Activated CD4-positive, alpha-beta T cell treated with anti-CD3 and anti-CD28 coated beads, Interleukin-2, amount 10 ng/mL, durations not matched to agents 7 days and 5 days (primary cell): Measurements from ENCODE around the gene SLC44A2. TPM values are rescaled to one million over a fixed set of nuclear protein-coding genes. Genes with fewer than 3 reads are reported as not detected.

ENCODE experiments used
- CTCF ChIA-PET: fragments of 350-600 bp; sonication (Branson Sonifier 250); formaldehyde crosslinking; loops from one replicate; lab custom pipeline; 2021; ENCODE audit warnings: antibody characterized with exemption; lab: Charles Lee
- POLR2A ChIA-PET: fragments of 350-600 bp; sonication (Branson Sonifier 250); formaldehyde crosslinking; loops from one replicate; lab custom pipeline; 2021; ENCODE audit warnings: antibody characterized with exemption; lab: Charles Lee
- DNase-seq: peaks from one replicate; pipeline ENCODE4 v3.0.0-alpha.2; 2020
- H3K27ac Mint-ChIP-seq: one replicate; pipeline ENCODE4 v1.8.0; 2021; ENCODE audit warnings: mild to moderate bottlenecking, moderate library complexity, mixed read lengths
- H3K27me3 Mint-ChIP-seq: one replicate; pipeline ENCODE4 v1.8.0; 2021; ENCODE audit warnings: mixed read lengths
- H3K36me3 Mint-ChIP-seq: one replicate; pipeline ENCODE4 v1.8.0; 2021; ENCODE audit warnings: low read depth, mixed read lengths
- H3K4me1 Mint-ChIP-seq: one replicate; pipeline ENCODE4 v1.8.0; 2021; ENCODE audit warnings: mixed read lengths
- H3K4me3 Mint-ChIP-seq: one replicate; pipeline ENCODE4 v1.8.0; 2021; ENCODE audit warnings: mild to moderate bottlenecking, moderate library complexity, mixed read lengths
- H3K9me3 Mint-ChIP-seq: one replicate; pipeline ENCODE4 v1.8.0; 2021; ENCODE audit warnings: mixed read lengths
- total RNA-seq, 2 experiments: library from RNA; stranded (reverse); gene quantifications; one replicate each; pipeline ENCODE4 v1.2.3, GENCODE V29; 2021

Gene SLC44A2
- total RNA-seq, 2 experiments from 2014 or later: 162 to 189 TPM

DNA sequence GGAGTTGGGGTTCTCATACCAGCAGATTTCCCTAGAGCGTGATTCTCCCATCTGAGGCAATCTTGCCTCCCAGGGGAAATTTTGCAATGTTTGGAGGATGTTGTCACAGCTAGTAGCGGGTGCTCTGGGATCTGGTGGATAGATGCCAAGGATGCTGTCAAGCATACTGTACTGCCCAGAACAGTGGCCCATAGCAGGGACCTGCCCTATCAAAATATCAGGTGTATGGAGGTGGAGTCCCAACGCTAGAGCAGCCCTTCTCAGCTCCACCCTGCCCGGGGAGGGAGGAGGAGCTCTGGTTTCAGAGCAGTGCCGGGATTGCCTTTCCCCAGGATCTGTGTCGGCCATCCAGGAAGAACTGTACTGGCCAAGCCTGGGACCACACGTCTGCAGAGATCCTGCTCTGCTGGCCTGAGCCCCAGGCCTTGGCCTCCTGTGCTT, 65.0 kb downstream of the SLC44A2 start:
- peaks cover 33% of the 10 kb centered on the region for H3K36me3 Mint-ChIP-seq
- DNase-seq: no peak
- no peaks in the 10 kb centered on the region for H3K27me3 Mint-ChIP-seq
- H3K9me3 Mint-ChIP-seq: no peaks in the 10 kb centered on the region
- CTCF ChIA-PET: interaction anchor here (1.2 to 2.9 kb wide), 3 partner anchors 9 to 110 kb away, joined by 3 to 8 read pairs (median 3); partner anchors contain the start of gene QTRT1
- no peak overlapping the region for H3K4me3 Mint-ChIP-seq
- no peak overlapping the region for H3K27ac Mint-ChIP-seq
- peaks cover 9% of the 10 kb centered on the region for H3K4me1 Mint-ChIP-seq
- POLR2A ChIA-PET: no interaction called here

DNA sequence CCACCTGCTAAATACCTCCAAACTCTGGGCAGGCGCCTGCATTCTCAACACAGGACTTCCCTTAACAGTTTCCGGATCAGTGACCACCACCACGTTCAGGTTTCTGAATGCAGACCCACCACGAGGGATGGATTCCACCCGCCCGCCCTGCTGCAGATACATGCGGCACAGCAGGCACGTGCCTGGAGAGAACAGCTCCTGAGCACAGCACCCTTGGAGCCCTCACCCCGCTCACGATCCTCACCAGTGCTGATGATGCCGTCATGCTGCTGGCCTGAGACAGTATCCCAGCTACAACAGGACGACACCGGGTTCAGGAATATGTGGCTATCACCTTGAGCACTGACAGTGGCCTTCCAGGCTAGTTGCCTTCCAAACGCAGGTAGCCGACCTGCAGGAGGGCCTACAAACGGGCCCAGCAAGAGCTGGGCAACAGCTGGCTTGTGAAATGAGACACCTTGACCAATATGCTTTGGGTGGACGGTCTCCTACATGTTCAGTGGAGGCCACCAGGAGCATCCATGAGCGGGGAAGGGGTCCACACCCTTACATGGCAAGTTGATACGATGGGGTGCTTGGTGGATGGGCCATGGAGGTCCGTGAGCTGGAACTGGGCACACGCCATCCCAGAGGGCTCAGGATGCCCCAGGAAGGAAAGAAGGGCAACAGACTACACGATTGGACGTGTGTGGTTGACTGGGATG, 66.0 kb downstream of the SLC44A2 start:
- H3K9me3 Mint-ChIP-seq: no peaks in the 10 kb centered on the region
- peaks cover 17% of the 10 kb centered on the region for H3K4me1 Mint-ChIP-seq
- H3K27me3 Mint-ChIP-seq: peaks cover 6% of the 10 kb centered on the region
- H3K4me3 Mint-ChIP-seq: no peak overlapping the region
- peaks cover 33% of the 10 kb centered on the region for H3K36me3 Mint-ChIP-seq
- no peak for DNase-seq
- POLR2A ChIA-PET: no interaction called here
- peak overlapping the region; percentile 50 for H3K27ac Mint-ChIP-seq
- CTCF ChIA-PET: interaction anchor here (1.1 to 3.8 kb wide), 2 partner anchors 15 to 110 kb away, joined by 3 to 15 read pairs; no protein-coding TSS in a partner anchor

DNA sequence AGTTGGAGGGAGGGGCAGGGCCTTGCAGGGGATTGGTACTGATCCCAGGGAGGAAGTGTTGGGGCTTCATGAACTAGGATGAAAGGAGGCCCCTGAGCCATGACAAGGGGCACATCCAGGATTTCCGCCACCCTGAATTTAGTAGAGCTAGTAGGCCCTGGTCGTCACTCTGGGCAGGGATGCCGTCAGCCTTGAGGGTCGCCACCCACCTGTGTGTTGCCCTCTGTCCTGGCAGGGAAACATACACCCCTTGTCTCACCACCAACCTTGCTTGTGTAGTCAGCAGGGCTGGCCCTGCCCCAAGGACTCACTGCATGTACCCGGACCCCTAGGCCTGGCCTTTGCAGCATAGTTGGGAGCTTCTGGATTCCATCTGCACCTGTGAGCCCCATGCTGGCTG, 66.5 kb downstream of the SLC44A2 start:
- peaks cover 17% of the 10 kb centered on the region for H3K4me1 Mint-ChIP-seq
- no peak overlapping the region for H3K4me3 Mint-ChIP-seq
- DNase-seq: no peak
- peaks cover 33% of the 10 kb centered on the region for H3K36me3 Mint-ChIP-seq
- no peaks in the 10 kb centered on the region for H3K9me3 Mint-ChIP-seq
- H3K27me3 Mint-ChIP-seq: peaks cover 9% of the 10 kb centered on the region
- ChIA-PET CTCF (interaction anchor here (0.5 to 3.8 kb wide), 4 partner anchors 10 to 157 kb away, joined by 3 to 15 read pairs (median 3); no protein-coding TSS in a partner anchor), POLR2A (no interaction called here)
- no peak overlapping the region for H3K27ac Mint-ChIP-seq

DNA sequence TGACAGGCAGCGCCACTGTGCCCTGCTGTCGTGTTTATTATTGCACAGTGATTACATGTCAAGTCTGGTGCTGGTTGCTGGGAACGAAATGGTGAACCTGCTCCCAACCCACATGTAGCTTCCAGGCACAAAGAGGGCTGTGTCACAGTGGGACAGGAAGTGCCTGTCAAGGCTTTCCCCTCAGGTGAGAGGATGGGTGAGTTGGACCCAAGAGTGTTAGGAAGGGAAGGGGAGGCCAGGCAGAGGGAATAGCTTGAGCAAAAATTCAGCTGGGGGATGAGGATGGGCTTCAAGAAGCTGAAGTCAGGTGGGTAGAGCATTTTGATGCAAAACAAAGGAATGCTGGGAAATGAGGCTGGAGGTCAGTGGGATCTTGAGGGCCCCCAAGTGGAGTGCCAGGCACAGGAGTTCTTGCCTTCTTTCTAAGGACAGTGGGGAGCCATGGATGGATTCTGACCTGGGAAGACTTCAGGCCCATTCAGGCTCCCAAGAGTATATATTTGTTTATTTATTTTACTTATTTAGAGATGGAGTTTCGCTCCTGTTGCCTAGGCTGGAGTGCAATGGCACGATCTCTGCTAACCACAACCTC, 67.4 kb downstream of the SLC44A2 start:
- no peak for DNase-seq
- ChIA-PET POLR2A (no interaction called here), CTCF (interaction anchor here (0.9 to 3.8 kb wide), 3 partner anchors 9 to 119 kb away, joined by 3 to 15 read pairs (median 3); no protein-coding TSS in a partner anchor)
- H3K4me1 Mint-ChIP-seq: peaks cover 17% of the 10 kb centered on the region
- H3K27ac Mint-ChIP-seq: no peak overlapping the region
- H3K9me3 Mint-ChIP-seq: no peaks in the 10 kb centered on the region
- no peak overlapping the region for H3K4me3 Mint-ChIP-seq
- H3K27me3 Mint-ChIP-seq: peaks cover 15% of the 10 kb centered on the region
- H3K36me3 Mint-ChIP-seq: peaks cover 29% of the 10 kb centered on the region

Other genes starting within 250 kb of the SLC44A2 start
- 100 to 1,000 TPM; 251 to 263 TPM for gene TYK2, start 245.0 kb upstream of the SLC44A2 start, total RNA-seq
- gene CDC37, start 222.0 kb upstream of the SLC44A2 start, total RNA-seq: 100 to 1,000 TPM; 200 to 205 TPM
- 10 to 100 TPM; 12.7 to 14.3 TPM for gene PDE4A, start 205.0 kb upstream of the SLC44A2 start, total RNA-seq
- gene KEAP1, start 122.2 kb upstream of the SLC44A2 start, total RNA-seq: 10 to 100 TPM; 68.3 to 93.8 TPM
- gene S1PR5, start 108.1 kb upstream of the SLC44A2 start, total RNA-seq: not detected
- 10 to 100 TPM; 40.0 to 41.4 TPM for gene ATG4D, start 81.6 kb upstream of the SLC44A2 start, total RNA-seq
- gene KRI1, start 59.5 kb upstream of the SLC44A2 start, total RNA-seq: 10 to 100 TPM; 68.1 to 78.4 TPM
- gene CDKN2D, start 56.6 kb upstream of the SLC44A2 start, total RNA-seq: 10 to 100 TPM; 78.6 to 88.9 TPM
- not detected for gene AP1M2, start 38.2 kb upstream of the SLC44A2 start, total RNA-seq
- 100 to 1,000 TPM; 385 to 389 TPM for gene ILF3, start 28.8 kb downstream of the SLC44A2 start, total RNA-seq
- gene QTRT1, start 75.9 kb downstream of the SLC44A2 start, total RNA-seq: 10 to 100 TPM; 39.9 to 43.8 TPM
- 100 to 1,000 TPM; 268 to 270 TPM for gene DNM2, start 92.5 kb downstream of the SLC44A2 start, total RNA-seq
- 10 to 100 TPM in 1 of 2 experiments, 1 to 10 TPM in 1; 8.6 to 11.2 TPM for gene TMED1, start 210.7 kb downstream of the SLC44A2 start, total RNA-seq
- 1 to 10 TPM; 2.4 TPM for gene C19orf38, start 222.9 kb downstream of the SLC44A2 start, total RNA-seq
- gene CARM1, start 246.0 kb downstream of the SLC44A2 start, total RNA-seq: 10 to 100 TPM; 32.4 to 34.3 TPM